NT2/D1 (cell line): ENCODE data around the gene FAM240A.

ENCODE experiments used
- DNase-seq: peaks from one replicate; pipeline ENCODE4 v3.0.0-alpha.2; 2011; ENCODE audit warnings: low read depth, low spot score
- H3K27me3 ChIP-seq: 2 replicates; pipeline ENCODE4 v1.6.0; 2011; ENCODE audit warnings: mild to moderate bottlenecking; ENCODE audit not compliant: insufficient read length, insufficient read depth
- H3K36me3 ChIP-seq: 2 replicates; pipeline ENCODE4 v1.6.1; 2011; ENCODE audit warnings: mild to moderate bottlenecking, low read length, mixed read lengths; ENCODE audit not compliant: insufficient read depth, insufficient read length
- H3K4me1 ChIP-seq: 2 replicates; pipeline ENCODE4 v1.5.1; 2011; ENCODE audit not compliant: insufficient read depth, insufficient read length
- H3K4me3 ChIP-seq: 2 replicates; pipeline ENCODE4 v1.5.1; 2011; ENCODE audit warnings: low read depth; ENCODE audit not compliant: insufficient read length
- H3K9ac ChIP-seq: 2 replicates; pipeline ENCODE4 v1.6.0; 2011; ENCODE audit warnings: low read depth; ENCODE audit not compliant: insufficient read length
- H3K9me3 ChIP-seq: 2 replicates; pipeline ENCODE4 v1.5.1; 2011; ENCODE audit warnings: mild to moderate bottlenecking, low read length; ENCODE audit not compliant: insufficient read depth
- SUZ12 ChIP-seq: IDR thresholded peaks from 2 replicates; pipeline ENCODE4 v1.6.1; 2011; ENCODE audit not compliant: insufficient read length, insufficient read depth; ENCODE audit errors: extremely low read depth
- YY1 ChIP-seq: IDR thresholded peaks from 2 replicates; pipeline ENCODE4 v1.6.1; 2011; ENCODE audit not compliant: insufficient read length, insufficient read depth
- ZNF274 ChIP-seq: IDR thresholded peaks from 2 replicates; pipeline ENCODE4 v1.6.1; 2011; ENCODE audit warnings: mild to moderate bottlenecking, low read depth, low read length

Gene FAM240A

DNA sequence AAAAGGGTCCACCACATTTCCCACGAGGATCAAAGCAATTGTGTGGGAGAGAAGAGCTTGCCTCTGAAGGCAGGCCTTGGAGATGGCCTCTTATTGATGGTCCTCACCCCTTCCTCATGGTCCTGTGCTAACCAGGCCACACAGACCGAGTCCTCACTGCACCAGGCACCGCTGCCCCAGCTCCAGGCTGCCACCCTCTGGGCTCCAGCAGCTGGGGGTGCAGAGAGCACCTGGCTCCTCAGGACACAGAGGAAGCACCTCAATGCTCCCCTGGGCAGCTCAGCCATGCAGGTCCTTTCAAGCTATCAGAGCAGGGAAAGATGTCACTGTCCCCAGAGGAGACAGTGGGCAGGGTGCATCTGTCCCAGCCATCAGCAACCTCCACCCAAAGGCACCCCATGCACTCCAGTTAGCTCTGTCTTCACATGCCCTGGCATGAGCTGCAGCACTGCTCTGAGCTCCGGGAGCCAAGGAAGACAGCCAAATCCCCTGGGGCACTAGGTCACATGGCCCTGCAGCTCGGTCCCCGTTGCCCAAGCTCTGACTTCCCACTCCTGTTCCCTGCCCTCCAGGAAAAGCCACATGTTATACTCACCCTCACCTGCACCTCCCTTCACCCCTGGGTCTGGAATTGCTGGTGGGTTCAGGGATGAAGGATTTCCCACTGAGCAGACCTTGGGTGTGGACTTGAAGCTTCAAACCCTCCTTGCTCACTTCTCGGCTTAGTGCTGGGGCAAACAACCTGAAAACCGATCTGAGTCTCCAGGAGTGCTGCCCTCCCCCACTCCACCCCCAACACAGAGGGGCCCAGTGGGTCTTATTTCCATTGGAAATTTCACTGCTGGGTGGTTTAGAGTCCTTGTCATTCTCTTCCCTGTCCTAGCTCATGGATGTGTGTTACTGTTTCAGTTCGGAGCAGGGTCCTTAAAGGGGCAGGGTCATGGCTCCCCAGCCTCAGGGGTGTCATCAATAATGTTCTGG, 48.5 kb downstream of the FAM240A start:
- H3K9me3 ChIP-seq, result no peaks in the 10 kb centered on the region
- no peak for TF ChIP-seq ZNF274
- TF ChIP-seq YY1, result no peak
- TF ChIP-seq SUZ12, result no peak
- H3K4me1 ChIP-seq, result peaks cover 27% of the 10 kb centered on the region
- no peaks in the 10 kb centered on the region for H3K27me3 ChIP-seq
- DNase-seq, result no peak
- H3K9ac ChIP-seq, result peak overlapping the region; percentile 72
- H3K36me3 ChIP-seq, result no peaks in the 10 kb centered on the region
- peak overlapping the region; percentile 6 for H3K4me3 ChIP-seq

DNA sequence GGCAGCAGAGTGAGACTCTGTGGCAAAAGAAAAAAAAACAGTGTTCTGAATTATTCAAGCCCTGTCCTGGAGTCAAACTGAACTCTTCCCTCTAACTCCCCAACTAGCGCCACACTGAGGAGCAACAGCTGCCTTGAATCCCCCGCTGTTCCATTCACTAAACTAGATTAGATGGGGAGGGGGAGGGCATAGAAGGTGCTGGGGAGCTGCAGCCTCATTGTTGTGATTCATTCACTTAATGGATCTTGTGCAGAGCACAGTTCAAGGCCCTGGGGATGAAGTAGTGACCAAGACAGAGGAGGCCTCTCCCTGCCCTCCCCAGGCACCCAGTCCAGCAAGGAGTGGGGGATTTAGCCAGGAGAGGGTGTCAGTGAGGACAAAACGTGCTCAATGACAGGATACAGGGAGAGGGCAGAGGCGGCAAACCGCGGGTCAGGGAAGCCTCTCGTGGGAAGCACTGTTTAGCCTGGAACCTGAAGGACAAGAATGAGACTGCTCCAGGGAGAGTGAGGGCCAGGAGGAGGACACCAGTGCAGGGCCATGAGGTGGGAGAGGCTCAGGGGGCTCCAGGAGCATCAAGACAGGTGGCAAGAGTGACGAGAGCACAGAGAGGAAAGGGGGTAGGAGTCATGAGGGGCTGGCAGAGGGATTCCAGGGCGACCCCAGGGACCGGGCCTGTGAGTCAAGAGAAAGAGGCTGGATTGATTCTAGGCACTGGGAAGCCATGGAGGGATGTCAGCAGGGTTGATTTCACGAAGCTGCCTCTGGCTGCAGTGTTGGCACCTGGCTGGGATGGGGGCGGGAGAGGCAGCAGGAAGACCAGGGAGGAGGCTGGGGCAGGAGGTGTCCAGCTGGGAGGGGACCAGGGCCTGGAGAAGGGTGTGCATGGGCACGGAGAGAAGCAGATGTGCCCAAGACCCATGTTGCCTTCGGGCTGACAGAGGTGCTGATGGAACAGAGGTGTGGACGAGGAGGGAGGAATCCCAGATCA, 49.7 kb downstream of the FAM240A start:
- H3K4me3 ChIP-seq, result no peak overlapping the region
- H3K4me1 ChIP-seq, result peaks cover 25% of the 10 kb centered on the region
- no peaks in the 10 kb centered on the region for H3K36me3 ChIP-seq
- TF ChIP-seq ZNF274, result no peak
- TF ChIP-seq SUZ12, result no peak
- TF ChIP-seq YY1, result no peak
- H3K27me3 ChIP-seq, result no peaks in the 10 kb centered on the region
- no peaks in the 10 kb centered on the region for H3K9me3 ChIP-seq
- H3K9ac ChIP-seq, result peak overlapping the region; percentile 47
- no peak for DNase-seq

DNA sequence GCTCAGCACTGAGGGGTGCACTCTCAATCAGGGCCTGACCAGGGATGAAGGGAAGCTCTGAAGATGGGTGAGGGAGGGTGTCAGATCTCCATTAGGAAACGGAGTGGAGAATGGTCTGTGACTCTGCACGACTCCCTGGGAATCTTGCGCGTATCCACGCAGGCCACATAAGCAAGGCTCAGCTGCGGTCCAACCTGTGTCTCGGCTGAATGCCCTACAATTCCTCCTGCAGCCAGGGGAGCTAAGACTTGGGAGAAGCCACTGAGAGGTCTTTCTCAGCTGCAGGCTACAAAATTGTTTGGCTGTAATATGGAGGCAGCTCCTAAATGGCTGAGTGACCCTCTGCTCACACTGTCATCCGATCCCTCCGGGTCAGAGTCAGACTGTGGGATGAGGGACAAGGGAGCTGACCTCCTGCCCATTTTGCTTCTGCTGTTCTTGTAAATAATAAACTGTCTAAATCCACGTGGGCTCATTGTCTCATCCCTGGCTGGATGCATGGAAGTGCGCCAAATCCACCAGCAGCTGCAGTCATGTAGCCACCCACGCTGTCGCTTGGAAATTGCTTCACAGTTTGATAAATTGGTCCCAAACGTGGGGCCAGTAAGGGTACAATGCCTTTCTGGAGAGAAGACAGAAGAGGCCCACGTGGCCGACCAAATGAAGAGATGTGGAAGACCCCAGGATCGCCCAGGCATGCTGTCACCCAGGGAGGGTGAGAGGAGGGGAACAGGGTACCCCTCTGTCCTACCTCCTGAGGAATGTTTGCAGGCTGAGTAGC, 50.6 kb downstream of the FAM240A start:
- TF ChIP-seq ZNF274 (no peak), SUZ12 (no peak), YY1 (no peak)
- Histone ChIP-seq H3K4me1 (peaks cover 23% of the 10 kb centered on the region), H3K9me3 (no peaks in the 10 kb centered on the region), H3K27me3 (no peaks in the 10 kb centered on the region), H3K4me3 (no peak overlapping the region), H3K9ac (no peak overlapping the region), H3K36me3 (no peaks in the 10 kb centered on the region)
- no peak for DNase-seq

DNA sequence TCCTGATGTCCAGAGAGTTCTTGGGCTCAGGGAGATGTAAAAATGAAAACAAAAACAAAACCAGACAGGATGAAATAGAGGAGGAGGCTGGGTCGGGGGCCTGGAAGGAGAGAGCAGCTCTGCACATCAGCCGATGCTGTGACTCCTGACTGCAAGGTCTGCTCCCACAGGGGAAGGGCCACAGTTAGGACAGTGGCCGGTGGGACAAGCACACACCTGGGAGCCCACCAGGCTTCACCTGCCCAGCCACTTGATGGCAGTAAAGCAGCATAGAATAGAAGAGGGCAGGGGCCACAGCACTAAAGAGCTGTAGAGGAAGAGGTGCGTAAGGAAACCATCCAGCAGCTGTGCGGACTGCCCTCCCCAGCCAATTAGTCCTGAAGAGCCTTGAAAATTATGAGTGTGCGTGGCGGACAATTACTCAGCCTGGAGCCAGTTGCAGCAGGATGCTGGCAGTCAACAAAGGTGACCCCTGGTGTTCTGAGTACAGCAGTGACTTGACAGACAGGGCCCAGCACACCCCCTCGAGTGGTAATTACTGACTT, 51.3 kb downstream of the FAM240A start:
- TF ChIP-seq YY1, result no peak
- H3K27me3 ChIP-seq, result no peaks in the 10 kb centered on the region
- H3K9me3 ChIP-seq, result no peaks in the 10 kb centered on the region
- DNase-seq, result no peak
- H3K4me1 ChIP-seq, result peaks cover 23% of the 10 kb centered on the region
- H3K36me3 ChIP-seq, result no peaks in the 10 kb centered on the region
- H3K9ac ChIP-seq, result no peak overlapping the region
- no peak overlapping the region for H3K4me3 ChIP-seq

DNA sequence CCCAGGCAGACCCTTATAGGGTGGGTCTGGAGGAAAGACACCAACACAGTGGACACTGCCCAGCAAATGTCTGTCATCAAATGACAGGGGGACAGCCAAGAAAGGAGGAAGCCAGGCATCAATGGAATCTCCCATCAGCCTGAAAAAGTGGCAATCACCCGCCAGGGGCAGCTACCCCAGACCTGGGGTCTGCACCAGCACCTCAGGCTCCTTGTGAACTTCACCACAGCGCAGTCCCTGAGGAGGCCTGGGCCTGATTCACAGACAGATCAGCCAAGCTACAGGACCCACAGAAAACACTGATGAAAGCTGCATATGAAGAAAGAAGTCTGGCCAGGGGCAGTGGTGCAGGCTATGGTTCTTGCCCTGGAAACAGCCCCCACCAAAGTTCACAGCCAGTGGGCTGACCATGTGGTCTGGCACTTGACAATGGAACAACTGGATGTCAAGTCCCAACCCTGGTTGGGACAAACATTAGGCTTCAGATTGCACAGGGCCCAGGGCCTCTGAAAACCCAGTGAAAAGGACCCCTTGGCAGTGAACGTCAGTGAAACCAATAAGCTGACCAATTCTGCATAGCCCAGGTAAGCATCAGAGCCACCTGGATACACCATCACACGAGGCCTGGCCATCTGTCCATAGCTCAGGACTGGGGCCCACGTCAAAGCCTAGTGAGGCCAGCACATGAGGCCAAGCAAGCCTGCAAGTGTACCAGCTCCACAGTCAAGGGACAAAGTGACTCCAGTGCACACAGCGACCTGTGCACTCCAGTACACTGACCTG, 52.1 kb downstream of the FAM240A start:
- peaks cover 23% of the 10 kb centered on the region for H3K4me1 ChIP-seq
- no peaks in the 10 kb centered on the region for H3K36me3 ChIP-seq
- H3K9me3 ChIP-seq, result no peaks in the 10 kb centered on the region
- no peak overlapping the region for H3K9ac ChIP-seq
- no peak overlapping the region for H3K4me3 ChIP-seq
- H3K27me3 ChIP-seq, result no peaks in the 10 kb centered on the region
- no peak for DNase-seq
- TF ChIP-seq YY1 (no peak), SUZ12 (no peak), ZNF274 (no peak)

DNA sequence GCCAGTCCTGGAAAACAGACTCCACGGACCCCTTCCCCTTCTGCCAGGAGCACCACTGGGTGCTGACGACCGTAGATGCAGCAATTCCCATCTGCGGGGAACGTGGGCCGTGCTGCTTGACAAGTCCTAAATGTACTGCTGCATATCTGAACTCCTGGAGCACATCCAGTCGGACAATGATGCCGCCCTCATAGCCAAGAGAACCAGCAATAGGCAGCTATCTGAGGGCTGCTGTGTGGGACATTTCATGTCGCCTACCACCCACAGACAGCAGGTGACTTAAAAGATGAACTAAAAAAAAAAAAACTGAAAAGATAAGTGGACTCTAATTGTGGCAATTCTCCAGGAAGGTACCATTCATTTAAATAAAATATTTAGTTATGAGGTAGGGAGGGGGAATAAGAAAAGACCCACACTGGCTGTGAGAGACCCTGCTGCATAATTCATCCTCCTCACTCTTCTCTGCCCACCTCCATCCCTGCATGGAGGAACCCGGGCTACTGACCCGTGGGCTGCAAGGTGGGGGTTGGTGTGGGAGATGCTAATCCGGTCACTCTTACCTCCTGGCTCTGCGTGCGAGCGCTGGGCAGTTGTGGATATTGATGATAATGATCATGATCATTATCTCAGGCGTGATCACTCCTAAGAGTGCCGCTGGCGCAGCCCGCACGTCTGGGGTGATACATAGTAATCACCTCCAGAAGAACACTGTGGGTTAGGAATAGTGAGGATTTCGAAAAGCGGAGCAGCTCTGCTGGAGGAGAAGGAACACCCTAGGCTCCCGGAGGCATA, 52.8 kb downstream of the FAM240A start:
- no peak overlapping the region for H3K4me3 ChIP-seq
- H3K9ac ChIP-seq, result no peak overlapping the region
- DNase-seq, result no peak
- H3K36me3 ChIP-seq, result no peaks in the 10 kb centered on the region
- H3K27me3 ChIP-seq, result no peaks in the 10 kb centered on the region
- H3K4me1 ChIP-seq, result peaks cover 20% of the 10 kb centered on the region
- TF ChIP-seq SUZ12, result no peak
- TF ChIP-seq ZNF274, result no peak
- no peak for TF ChIP-seq YY1
- no peaks in the 10 kb centered on the region for H3K9me3 ChIP-seq
